Measurements from ENCODE around the gene COL19A1.

Gene COL19A1

GRCh38 chr6:70073637-70074036, 207.3 kb downstream of the COL19A1 start:
- DNase-seq: no peak

DNA sequence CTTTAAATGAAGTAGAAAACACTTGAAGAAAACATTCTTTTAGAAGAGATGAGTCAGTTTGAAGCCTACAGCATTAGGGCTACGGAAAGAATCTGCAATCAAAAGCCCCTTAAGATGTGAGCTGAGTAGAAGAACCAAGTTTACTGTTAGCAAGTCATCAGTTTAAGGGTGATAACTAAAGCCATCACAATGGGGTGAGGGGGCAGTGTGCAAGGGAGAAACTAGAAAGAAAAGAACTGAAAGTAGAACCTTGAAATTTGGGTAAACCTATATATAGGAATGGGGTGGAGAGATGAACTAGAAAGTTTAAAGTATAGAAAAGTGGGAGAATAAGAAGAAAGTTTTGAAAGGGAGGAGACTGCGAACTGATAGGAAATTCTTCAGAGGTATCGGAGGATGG, 212.9 kb downstream of the COL19A1 start:
- no peak for DNase-seq

GRCh38 chr6:70080443-70081070, 214.2 kb downstream of the COL19A1 start:
- no peak for DNase-seq

DNA sequence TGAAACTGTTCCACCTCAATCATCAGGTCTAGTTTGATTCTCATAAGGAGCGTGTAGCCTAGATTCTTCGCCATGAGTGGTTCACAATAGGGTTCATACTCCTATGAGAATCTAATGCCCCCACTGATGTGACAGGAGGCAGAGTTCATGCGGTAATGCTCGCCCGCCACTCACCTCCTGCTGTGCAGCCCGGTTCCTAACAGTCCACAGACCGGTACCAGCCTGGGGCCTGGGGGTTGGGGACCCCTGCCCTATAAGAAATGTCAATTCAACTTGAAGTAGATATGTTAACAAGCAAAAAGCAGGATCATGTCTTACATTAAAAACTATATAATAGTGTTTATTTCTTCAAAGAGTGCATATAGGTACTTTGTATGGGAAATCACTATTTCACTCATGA, 216.5 kb downstream of the COL19A1 start:
- no peak for DNase-seq

GRCh38 chr6:70086806-70087205, 220.4 kb downstream of the COL19A1 start:
- no peak for DNase-seq

GRCh38 chr6:70094156-70094555, 227.8 kb downstream of the COL19A1 start:
- DNase-seq: no peak

GRCh38 chr6:70099732-70100131, 233.4 kb downstream of the COL19A1 start:
- DNase-seq: no peak

DNA sequence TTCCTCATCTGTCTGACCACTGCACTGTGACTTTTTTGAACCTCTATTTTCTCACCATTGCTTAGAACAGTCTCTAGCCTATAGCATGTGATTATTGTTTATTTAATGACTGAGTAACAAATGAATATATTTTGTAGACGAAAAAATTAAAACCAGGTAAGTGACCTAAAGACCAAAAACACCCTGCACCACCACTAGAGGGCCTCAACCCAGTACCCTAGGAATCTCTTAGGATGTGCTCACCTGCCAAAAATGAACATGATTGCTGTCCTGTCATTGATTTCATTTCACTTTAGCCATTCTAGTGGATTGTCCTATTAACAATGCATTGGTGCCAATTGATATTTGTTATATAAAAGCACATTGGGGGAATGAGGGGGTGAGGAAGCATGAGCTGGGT, 237.4 kb downstream of the COL19A1 start:
- no peak for DNase-seq

DNA sequence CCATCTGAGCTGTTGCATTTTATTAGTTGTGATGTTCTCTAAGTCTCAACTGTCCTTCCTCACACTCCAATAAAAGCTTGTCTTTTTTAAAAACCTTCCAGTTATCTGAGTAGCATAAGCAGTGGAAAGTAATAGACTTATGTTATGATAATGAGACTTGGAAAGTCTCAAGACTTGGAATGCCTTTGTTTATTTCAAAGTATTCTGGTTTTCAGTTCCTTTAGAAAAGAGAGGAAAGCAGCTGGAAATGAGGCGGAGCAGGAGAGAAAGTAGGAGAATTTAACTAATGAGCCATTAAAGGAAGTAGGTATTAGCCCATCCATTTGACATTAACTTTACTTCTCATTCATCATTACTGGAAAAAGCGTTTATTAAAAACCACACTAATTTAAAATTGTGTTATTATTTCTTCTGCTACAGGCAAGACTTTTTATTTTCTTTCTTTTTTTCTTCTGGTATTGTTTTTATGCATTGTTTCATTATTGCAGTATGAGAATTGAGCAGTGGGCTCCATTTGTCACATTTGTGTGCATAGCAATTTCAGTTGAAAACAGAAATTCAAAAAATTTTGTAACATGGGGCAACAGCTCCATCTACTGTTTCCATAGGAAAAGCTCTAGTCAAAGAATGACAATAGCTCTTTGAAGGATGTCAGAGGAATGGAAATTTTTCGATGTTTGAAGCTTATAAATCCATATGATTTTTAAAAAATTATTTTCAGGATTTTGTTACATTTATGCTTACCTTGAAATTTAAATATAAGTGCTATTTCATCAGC, 241.7 kb downstream of the COL19A1 start:
- DNase-seq: no peak

- DNase-seq: no peak
Measured at GRCh38 chr6:70110126-70111022, 244.0 kb downstream of the COL19A1 start.

- no peak for DNase-seq
Measured at GRCh38 chr6:70111737-70112136, 245.4 kb downstream of the COL19A1 start.

DNA sequence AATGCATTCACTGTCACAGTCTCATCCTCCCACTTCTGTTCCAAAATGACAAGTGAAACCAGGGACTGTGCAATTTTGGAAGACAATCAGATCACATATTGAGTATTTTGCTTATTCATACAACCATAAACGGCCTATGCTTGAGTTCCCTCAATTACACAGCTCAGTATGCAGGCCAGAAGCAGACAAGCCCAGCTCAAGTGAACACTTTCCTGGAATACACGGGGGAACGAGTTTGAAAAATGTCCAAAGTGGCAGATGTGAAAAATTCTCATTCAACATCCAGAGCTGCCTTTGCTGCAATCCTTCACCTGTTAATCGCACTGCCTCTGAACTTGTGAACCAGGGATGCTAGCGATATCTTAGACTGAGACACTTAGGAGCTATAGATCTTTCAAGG, 246.4 kb downstream of the COL19A1 start:
- DNase-seq: no peak

GRCh38 chr6:70113171-70113570, 246.8 kb downstream of the COL19A1 start:
- DNase-seq: no peak

- no peak for DNase-seq
Measured at GRCh38 chr6:70118670-70119069, 252.3 kb downstream of the COL19A1 start.

DNA sequence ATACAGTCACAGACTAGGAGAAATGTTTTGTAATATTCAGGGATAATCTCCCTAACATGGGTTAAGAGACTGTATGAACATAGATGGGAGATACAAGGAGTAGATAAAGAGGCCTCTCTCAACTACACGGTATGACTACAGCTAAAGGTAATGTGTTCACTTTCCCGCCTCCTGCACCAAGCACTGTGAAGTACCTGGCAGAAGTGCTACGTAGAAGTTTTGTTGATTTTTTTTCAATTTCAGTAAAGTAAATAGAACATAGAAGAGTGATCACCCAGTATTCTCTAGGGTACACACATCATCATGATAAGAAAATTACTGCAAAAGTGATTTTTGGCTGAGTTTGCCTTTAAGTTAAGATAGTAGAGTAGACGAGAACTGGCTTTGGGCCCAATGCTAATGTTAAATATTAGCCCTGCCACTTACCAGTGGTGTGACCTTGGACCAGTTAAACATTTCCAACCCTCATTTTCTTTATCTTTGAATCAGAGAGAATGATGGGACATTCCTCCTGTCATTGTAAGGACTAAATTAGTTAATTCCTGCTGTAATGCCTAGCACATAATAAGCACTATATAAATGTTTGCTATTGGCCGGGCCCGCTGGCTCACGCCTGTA, 253.0 kb downstream of the COL19A1 start:
- no peak for DNase-seq

DNA sequence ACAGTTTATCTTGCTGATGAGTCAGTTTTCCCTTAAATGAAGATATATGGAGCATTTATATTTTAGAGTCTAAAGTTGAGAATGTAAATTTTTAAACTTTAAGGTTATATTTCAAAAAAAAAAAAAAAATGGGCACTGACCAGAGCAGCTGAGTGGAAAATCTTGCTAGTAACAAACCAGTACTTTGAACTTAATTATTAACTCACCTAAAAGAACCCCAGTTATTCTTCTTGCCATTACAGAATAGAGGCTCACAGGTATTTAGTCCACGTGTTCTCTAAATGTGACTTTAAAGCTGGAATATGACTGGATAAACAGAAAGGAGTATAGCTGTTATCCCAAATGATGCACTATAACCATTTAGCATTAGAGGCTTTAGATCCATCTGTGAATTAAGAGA, 258.1 kb downstream of the COL19A1 start:
- DNase-seq: no peak

DNA sequence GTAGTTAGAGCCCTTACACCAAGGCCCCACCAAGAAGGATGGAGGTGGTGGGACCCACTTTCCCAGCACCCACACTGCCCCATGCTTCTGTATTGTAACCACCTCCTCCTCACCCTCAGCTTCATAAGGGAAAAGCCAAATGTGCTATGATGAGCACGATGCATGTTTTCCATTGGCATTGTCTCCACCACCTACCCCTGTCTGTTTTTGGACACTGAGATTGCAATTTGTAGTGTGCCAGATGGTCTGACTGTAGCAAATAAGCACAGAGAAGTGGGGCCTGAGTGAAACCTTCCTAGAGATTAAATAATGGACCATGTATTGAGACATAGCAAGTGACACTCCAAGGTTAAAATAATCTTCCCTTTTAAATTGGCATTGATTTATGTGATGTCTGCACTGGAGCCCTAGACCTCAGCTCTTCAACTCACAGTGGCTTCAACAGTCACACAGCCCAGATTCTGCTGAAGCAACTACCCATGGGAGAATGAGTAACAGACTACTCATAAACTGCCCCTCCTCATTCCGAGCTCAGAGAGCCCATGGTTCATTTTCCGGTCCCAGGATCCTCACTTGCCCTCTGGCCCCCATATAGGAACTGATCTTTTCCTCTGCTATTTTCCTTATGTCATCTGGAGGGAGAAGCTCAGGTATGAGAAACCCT, 258.7 kb downstream of the COL19A1 start:
- no peak for DNase-seq

GRCh38 chr6:70125602-70126001, 259.2 kb downstream of the COL19A1 start:
- no peak for DNase-seq

GRCh38 chr6:70129341-70129740, 263.0 kb downstream of the COL19A1 start:
- no peak for DNase-seq

DNA sequence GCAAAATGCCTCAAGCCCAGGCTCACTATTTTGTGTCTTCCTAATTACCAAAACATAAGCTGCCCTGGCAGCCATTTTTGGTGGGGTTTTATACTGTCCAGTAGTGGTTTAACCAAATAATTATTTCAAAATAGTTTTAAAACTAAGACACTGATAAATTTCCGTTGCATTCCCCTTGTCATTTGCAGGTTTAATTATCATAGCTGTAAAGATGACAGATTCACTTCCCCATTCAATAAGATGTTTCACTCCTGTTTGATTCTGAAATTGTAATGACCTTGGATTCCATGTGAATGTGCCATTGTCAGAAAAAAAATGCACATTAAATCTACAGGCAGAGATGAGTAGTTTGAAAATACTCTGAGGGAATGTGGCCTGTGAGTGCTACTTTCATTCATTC, 264.5 kb downstream of the COL19A1 start:
- no peak for DNase-seq

DNA sequence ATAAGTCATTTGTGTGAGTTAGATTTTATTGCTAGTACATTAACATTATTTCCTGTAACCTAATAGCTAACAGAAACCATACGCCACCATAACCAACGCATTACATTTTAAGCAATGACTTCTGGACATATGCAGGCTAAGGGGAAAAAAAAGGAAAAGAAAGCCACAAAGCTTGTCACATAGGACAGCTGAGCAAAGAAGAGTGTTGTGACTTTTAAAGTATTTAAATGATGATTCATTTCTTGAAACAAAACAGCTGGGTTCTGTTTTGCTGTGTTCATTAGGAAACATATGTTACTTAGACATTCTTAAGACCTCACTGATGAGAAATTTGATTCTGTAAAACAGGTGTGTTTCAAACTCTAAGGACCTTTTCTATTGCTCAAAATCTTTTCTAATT, 265.2 kb downstream of the COL19A1 start:
- no peak for DNase-seq

- DNase-seq: no peak
Measured at GRCh38 chr6:70133246-70133645, 266.9 kb downstream of the COL19A1 start.

DNA sequence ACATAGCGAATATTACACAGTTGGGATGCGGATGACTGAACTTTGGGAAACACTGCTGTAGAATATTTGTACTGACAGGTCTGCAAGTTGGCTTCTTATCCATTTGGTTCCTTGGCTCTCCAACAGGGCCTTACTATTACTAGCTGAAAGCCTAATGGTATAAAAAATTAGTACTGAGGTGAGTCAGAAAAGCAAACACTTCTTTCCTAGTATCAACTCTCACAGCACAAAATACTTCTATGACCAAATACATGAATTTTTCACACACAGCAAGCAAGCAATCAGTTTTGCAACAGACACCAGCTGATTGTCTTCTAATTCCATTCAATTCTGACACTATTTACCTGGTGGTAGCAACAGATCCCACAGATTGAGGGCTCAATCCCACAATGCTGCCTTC, 268.2 kb downstream of the COL19A1 start:
- DNase-seq: no peak
